IPS-20b (cell line): ENCODE measurements around the gene RALGAPB.

Experiments
- H3K27ac ChIP-seq: one replicate; pipeline ENCODE4 v1.5.1; 2013; ENCODE audit warnings: low read length
- H3K27me3 ChIP-seq: 2 replicates; pipeline ENCODE4 v1.6.1; 2013; ENCODE audit warnings: mild to moderate bottlenecking, low read length, inconsistent platforms; ENCODE audit not compliant: insufficient read depth
- H3K36me3 ChIP-seq: 2 replicates; pipeline ENCODE4 v1.6.1; 2013; ENCODE audit warnings: low read depth, mild to moderate bottlenecking, inconsistent platforms, low read length, moderate library complexity; ENCODE audit not compliant: insufficient read depth
- H3K4me1 ChIP-seq: 2 replicates; pipeline ENCODE4 v1.6.1; 2013; ENCODE audit warnings: mild to moderate bottlenecking, control low read depth, inconsistent platforms, low read length, moderate library complexity; ENCODE audit not compliant: insufficient read depth
- H3K4me3 ChIP-seq: 2 replicates; pipeline ENCODE4 v1.5.1; 2013; ENCODE audit warnings: mild to moderate bottlenecking, low read length, inconsistent platforms
- H3K9ac ChIP-seq: 2 replicates; pipeline ENCODE4 v1.6.1; 2013; ENCODE audit warnings: low read depth, mild to moderate bottlenecking, inconsistent platforms, low read length, moderate library complexity
- H3K9me3 ChIP-seq: 2 replicates; pipeline ENCODE4 v1.6.1; 2013; ENCODE audit warnings: mild to moderate bottlenecking, low read depth, low read length, inconsistent platforms; ENCODE audit not compliant: insufficient read depth

The RALGAPB gene

DNA sequence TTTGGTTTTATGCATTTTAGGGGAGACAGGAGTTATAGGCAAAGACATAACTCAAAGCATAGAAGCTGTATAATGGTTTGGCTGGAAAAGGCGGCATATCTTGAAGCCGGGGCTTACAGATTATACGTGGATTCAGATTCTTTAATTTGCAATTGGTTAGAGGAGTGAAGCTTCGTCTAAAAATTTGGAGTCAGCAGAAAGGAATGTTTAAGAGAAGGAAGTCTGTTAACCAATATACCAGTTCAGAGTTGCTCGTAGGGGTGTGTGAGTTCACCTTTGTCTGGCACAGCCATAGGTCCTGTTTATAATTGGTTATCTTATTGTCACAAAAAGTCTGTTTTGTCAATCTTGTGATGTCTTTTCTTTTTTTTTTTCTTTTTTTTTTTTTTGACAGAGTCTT, 137.9 kb downstream of the RALGAPB start:
- Histone ChIP-seq H3K36me3 (no peaks in the 10 kb centered on the region), H3K27ac (no peak overlapping the region), H3K4me3 (no peak overlapping the region), H3K4me1 (peaks cover 4% of the 10 kb centered on the region), H3K27me3 (no peaks in the 10 kb centered on the region), H3K9me3 (no peaks in the 10 kb centered on the region), H3K9ac (no peak overlapping the region)

DNA sequence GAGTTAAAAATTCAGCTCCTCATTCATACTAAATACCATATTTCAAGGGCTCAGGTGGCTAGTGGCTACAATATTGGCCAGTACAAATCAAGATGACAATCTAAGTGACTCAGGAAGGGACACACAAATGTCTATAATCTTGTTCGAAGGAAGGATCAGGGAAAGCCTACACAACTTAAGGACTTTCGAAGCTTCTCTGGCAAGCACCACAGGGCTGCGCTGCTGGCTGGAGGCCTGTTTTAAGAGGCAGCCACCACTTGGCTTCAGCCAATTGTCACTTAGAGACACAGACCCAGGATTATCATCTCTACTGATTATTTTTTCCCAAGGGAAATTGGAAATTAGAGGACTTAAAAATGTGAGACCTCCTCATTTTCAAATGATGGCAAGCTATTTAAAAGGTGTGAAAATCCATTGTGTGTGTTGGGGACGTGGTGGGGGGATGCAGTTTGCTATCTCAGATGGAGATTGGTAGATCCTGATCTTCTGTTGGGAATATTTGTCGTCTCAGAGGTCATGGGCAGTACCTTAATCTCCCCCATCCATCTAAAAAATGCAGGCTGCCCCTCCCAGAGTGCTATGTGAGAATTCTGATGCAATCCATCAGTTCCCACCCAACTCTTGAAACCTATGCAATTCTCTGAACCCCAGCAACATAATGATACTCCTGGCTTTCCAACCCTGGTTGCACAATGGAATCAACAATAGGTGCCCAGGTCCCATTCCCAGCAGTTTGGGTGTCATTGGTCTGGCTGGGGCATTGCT, 140.3 kb downstream of the RALGAPB start:
- no peak overlapping the region for H3K9ac ChIP-seq
- no peaks in the 10 kb centered on the region for H3K36me3 ChIP-seq
- H3K27me3 ChIP-seq, result no peaks in the 10 kb centered on the region
- no peaks in the 10 kb centered on the region for H3K9me3 ChIP-seq
- H3K27ac ChIP-seq, result no peak overlapping the region
- H3K4me3 ChIP-seq, result no peak overlapping the region
- peaks cover 4% of the 10 kb centered on the region for H3K4me1 ChIP-seq

- peaks cover 1% of the 10 kb centered on the region for H3K4me1 ChIP-seq
Measured at GRCh38 chr20:38615283-38615682, 142.6 kb downstream of the RALGAPB start.

DNA sequence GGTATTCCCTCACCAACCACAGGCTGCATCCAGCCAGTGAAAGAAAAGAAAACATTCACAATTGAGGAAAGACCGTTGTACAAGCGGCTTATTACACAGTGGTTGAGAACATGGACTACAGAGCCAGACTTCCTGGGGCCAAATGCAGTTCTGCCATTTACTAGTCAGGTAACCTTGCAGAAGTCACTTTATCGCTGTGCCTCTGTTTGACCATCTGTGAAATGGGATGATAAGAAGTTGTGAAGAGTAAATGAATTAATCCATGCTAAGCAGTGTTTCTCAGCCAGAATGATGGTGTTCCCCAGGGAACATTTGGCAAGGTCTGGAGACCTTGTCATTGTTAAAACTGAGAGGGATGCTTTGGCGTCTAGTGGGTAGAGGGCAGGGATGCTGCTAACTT, 143.8 kb downstream of the RALGAPB start:
- H3K4me1 ChIP-seq, result peaks cover 7% of the 10 kb centered on the region; the same call in 1 of the 2 replicates
- H3K36me3 ChIP-seq, result no peaks in the 10 kb centered on the region
- H3K27me3 ChIP-seq, result no peaks in the 10 kb centered on the region
- no peak overlapping the region for H3K4me3 ChIP-seq
- no peak overlapping the region for H3K27ac ChIP-seq
- no peaks in the 10 kb centered on the region for H3K9me3 ChIP-seq
- H3K9ac ChIP-seq, result no peak overlapping the region

More at GRCh38 chr20:38615283-38615682, 142.6 kb downstream of the RALGAPB start:
- no peaks in the 10 kb centered on the region for H3K36me3 ChIP-seq
- H3K9me3 ChIP-seq, result no peaks in the 10 kb centered on the region
- H3K27me3 ChIP-seq, result no peaks in the 10 kb centered on the region
- H3K27ac ChIP-seq, result no peak overlapping the region
- H3K9ac ChIP-seq, result no peak overlapping the region
- H3K4me3 ChIP-seq, result no peak overlapping the region

DNA sequence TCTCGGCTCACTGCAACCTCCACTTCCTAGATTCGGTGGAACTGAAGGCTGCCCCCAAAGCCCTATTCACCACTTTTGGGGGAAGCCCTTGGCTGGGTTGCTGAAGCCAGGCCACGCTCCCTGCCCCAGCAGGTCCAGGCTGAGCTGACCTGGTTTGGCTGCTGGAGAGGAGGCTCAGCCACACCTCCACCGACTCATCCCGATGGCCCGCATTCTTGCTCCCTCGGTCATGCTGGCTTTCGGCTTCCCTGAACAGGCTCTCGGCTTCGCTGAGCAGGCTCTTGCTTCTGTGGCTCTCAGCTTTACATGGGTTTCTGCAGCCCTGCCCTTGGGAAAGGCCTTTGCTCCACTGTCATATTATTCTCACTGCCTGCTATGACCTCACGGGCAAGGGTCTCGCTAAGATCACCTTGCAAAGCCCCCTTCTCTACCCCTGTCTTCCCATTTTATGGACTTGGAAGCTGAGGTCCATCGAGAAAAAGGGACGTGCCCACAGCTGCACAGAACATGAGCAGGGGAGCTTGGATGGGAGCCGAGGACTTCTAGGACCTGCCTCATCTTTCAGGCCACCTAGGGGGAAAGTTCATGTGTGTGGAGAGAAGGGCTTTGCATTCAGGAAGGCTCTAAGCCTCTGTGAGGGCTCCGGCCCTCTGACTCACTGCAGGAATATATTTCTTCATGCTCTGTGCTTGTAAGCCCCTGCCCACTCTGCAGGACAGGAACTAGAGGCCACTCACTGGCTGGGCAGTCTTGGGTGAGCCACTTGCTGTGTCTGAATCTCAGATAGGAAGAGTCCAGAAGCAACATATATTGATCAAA, 144.6 kb downstream of the RALGAPB start:
- no peak overlapping the region for H3K4me3 ChIP-seq
- H3K4me1 ChIP-seq, result peaks cover 7% of the 10 kb centered on the region; the same call in 1 of the 2 replicates
- H3K9me3 ChIP-seq, result no peaks in the 10 kb centered on the region
- H3K27ac ChIP-seq, result no peak overlapping the region
- no peak overlapping the region for H3K9ac ChIP-seq
- no peaks in the 10 kb centered on the region for H3K36me3 ChIP-seq
- no peaks in the 10 kb centered on the region for H3K27me3 ChIP-seq

- Histone ChIP-seq H3K27me3 (no peaks in the 10 kb centered on the region), H3K4me3 (no peak overlapping the region), H3K4me1 (peaks cover 7% of the 10 kb centered on the region; the same call in 1 of the 2 replicates), H3K9ac (no peak overlapping the region), H3K9me3 (no peaks in the 10 kb centered on the region), H3K27ac (no peak overlapping the region), H3K36me3 (no peaks in the 10 kb centered on the region)
Measured at GRCh38 chr20:38617830-38618196, 145.2 kb downstream of the RALGAPB start.

- Histone ChIP-seq H3K4me1 (peaks cover 7% of the 10 kb centered on the region; the same call in 1 of the 2 replicates), H3K9me3 (no peaks in the 10 kb centered on the region), H3K36me3 (no peaks in the 10 kb centered on the region), H3K27me3 (no peaks in the 10 kb centered on the region), H3K27ac (no peak overlapping the region), H3K4me3 (no peak overlapping the region), H3K9ac (no peak overlapping the region)
Measured at GRCh38 chr20:38620441-38620840, 147.8 kb downstream of the RALGAPB start.

DNA sequence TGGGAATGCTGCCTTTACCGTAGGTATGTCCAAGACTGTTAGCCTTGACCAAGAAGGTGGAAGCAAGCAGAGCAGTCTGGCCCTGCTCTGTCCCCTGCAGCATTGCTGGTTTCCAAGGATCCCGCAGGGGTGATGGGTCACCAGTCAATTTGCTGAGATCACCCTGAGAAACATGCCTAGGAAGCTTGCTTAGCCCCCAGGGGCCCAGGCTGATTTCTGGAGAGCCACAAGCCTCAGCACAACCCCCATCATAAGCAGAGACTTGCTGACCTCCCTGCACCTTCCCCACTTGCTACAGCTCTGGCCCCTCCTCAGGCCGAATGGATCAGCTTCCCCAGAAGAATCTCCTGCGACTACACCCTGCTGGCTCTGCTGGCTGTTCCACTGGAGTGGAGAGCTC, 150.4 kb downstream of the RALGAPB start:
- H3K9ac ChIP-seq, result no peak overlapping the region
- no peaks in the 10 kb centered on the region for H3K27me3 ChIP-seq
- peaks cover 7% of the 10 kb centered on the region; the same call in 1 of the 2 replicates for H3K4me1 ChIP-seq
- no peak overlapping the region for H3K4me3 ChIP-seq
- no peaks in the 10 kb centered on the region for H3K9me3 ChIP-seq
- H3K27ac ChIP-seq, result no peak overlapping the region
- H3K36me3 ChIP-seq, result no peaks in the 10 kb centered on the region

- Histone ChIP-seq H3K27me3 (no peaks in the 10 kb centered on the region), H3K4me1 (peaks cover 8% of the 10 kb centered on the region; the same call in 1 of the 2 replicates), H3K9me3 (no peaks in the 10 kb centered on the region), H3K4me3 (no peak overlapping the region), H3K9ac (no peak overlapping the region), H3K27ac (no peak overlapping the region), H3K36me3 (no peaks in the 10 kb centered on the region)
Measured at GRCh38 chr20:38624084-38624483, 151.4 kb downstream of the RALGAPB start.

DNA sequence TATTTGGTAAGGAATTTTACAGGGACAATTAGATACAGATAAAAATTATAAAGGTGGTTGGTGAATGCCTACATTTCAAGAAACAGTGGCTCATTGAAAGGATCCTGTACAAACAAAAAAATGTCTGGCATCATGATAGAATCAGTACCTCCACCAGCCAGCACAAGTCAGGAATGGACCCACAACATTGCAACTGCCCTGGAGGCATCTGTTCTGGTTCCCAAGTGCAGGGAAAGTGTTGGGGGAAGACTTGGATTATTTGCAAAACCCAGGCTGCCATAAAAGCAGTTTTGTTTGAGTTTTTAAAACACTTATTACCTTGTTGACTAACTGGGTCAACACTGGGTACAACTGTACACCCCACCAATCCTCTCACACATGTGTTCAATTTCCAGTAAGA, 153.3 kb downstream of the RALGAPB start:
- H3K27me3 ChIP-seq, result no peaks in the 10 kb centered on the region
- no peaks in the 10 kb centered on the region for H3K36me3 ChIP-seq
- H3K27ac ChIP-seq, result no peak overlapping the region
- no peaks in the 10 kb centered on the region for H3K9me3 ChIP-seq
- no peak overlapping the region for H3K9ac ChIP-seq
- peaks cover 3% of the 10 kb centered on the region; the same call in 1 of the 2 replicates for H3K4me1 ChIP-seq
- no peak overlapping the region for H3K4me3 ChIP-seq

DNA sequence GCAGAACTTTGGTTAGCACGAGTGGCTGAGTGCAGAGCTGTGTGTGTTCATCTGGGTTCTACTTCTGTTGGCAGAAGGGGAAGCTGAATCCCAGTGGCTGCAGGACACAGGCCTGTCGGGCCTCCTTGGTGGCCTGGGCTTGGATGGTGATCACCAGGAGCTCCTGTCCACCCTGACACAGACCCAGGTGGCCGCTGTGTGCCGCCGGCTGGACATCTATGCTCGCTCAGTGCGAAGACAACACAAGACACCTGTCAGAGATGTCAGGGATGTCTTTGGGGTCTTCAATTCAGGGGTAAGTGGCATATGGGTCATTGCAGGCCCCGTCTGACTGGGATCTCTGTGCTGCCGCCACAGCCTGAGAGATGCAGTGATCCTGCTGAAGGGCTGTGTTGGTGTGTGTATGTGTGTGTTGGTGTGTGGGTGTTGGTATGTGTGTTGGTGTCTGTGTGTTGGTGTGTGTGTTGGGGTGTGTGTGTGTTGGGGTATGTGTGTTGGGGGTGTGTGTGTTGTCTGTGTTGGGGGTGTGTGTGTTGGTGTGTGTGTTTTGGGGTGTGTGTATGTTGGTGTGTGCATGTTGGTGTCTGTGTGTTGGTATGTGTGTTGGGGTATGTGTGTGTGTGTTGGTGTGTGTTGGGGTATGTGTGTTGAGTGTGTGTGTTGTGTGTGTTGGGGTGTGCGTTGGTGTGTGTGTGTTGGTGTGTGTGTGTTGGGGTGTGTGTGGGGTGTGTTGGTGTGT, 154.4 kb downstream of the RALGAPB start:
- Histone ChIP-seq H3K27ac (no peak overlapping the region), H3K9ac (no peak overlapping the region), H3K36me3 (no peaks in the 10 kb centered on the region), H3K27me3 (no peaks in the 10 kb centered on the region), H3K4me1 (peaks cover 3% of the 10 kb centered on the region; the same call in 1 of the 2 replicates), H3K4me3 (no peak overlapping the region), H3K9me3 (no peaks in the 10 kb centered on the region)
